HepG2 (cell line): ENCODE measurements around the gene SHISA9. TPM values are rescaled to one million over a fixed set of nuclear protein-coding genes. Genes with fewer than 3 reads are reported as not detected.

ENCODE experiments used
- ATAC-seq: fragments of 200-7000 bp; cut with Tn5 transposase; 3 replicates; pipeline ENCODE4 v1.9.1; 2020; ENCODE audit warnings: mild to moderate bottlenecking, moderate library complexity
- BruUV-seq: library from RNA; stranded (reverse); fragments of 400-500 nt; replicated peaks from 2 replicates; lab custom pipeline; 2021; lab: Mats Ljungman, UMichigan
- CTCF ChIA-PET: fragments of 300-600 bp; formaldehyde crosslinking; extraction: SDS; loops from one replicate; lab custom pipeline; 2021; ENCODE audit warnings: low total read pairs, inconsistent platforms, low intra/inter-chr PET ratio; lab: Yijun Ruan, JAX
- POLR2A ChIA-PET: fragments of 350-600 bp; sonication (Branson Sonifier 250); formaldehyde crosslinking; loops from one replicate; lab custom pipeline; 2020; ENCODE audit warnings: antibody characterized with exemption, inconsistent platforms; lab: Yijun Ruan, JAX
- DNase-seq: peaks from one replicate; pipeline ENCODE4 v3.0.0-alpha.2; 2015; ENCODE audit warnings: low spot score
- FAIRE-seq: peaks from 3 replicates; lab custom pipeline; 2011; peaks lifted over from hg19 to GRCh38; lab: Jason Lieb, UNC
- H2AFZ ChIP-seq: one replicate; pipeline ENCODE4 v1.6.1; 2011; ENCODE audit warnings: low read length, inconsistent platforms
- H3K27ac ChIP-seq: fragments of 300-600 bp; 3 replicates; pipeline ENCODE4 v1.8.0; 2011; ENCODE audit warnings: mixed run types, mild to moderate bottlenecking, mixed read lengths, low read length, inconsistent platforms; ENCODE audit not compliant: insufficient read depth; ENCODE audit errors: extremely low read length
- H3K27me3 ChIP-seq, 2 experiments: fragments of 200-600 bp in 1 of 2; 2 replicates in 1 of 2; 3 replicates in 1 of 2; pipeline versions ENCODE4 v1.6.0 to v1.8.0; 2011; ENCODE audit warnings: low read length in 2 of 2, mild to moderate bottlenecking in 2 of 2, moderate library complexity in 2 of 2, inconsistent platforms in 1 of 2; ENCODE audit not compliant: insufficient read depth in 2 of 2, control insufficient read depth in 1 of 2
- H3K36me3 ChIP-seq, 2 experiments: fragments of 200-600 bp in 1 of 2; replicated peaks in 1 of 2; 2 replicates in 1 of 2; 3 replicates in 1 of 2; pipeline versions ENCODE4 v1.5.1 to v1.8.0; 2011; ENCODE audit warnings: low read length in 2 of 2, inconsistent platforms in 1 of 2; ENCODE audit not compliant: insufficient read depth in 2 of 2, control insufficient read depth in 1 of 2
- H3K4me1 ChIP-seq: 2 replicates; pipeline ENCODE4 v1.5.1; 2012; ENCODE audit warnings: low read length, inconsistent platforms; ENCODE audit not compliant: insufficient read depth
- H3K4me2 ChIP-seq: 2 replicates; pipeline ENCODE4 v1.6.0; 2011; ENCODE audit warnings: low read depth, low read length, inconsistent platforms
- H3K4me3 ChIP-seq, 3 experiments: fragments of 200-600 bp in 1 of 3; sonication (generic), shearing (Covaris generic) in 1 of 3; replicated peaks in 1 of 3; 2 replicates each; pipeline ENCODE4 v1.5.1; 2011 to 2016; ENCODE audit warnings: low read length in 3 of 3, inconsistent platforms in 2 of 3, low read depth in 2 of 3, mild to moderate bottlenecking in 2 of 3, control low read depth in 1 of 3, mixed read lengths in 1 of 3; ENCODE audit not compliant: insufficient read depth in 1 of 3
- H3K79me2 ChIP-seq: one replicate; pipeline ENCODE4 v1.6.1; 2011; ENCODE audit warnings: low read length, inconsistent platforms; ENCODE audit not compliant: insufficient read depth
- H3K9ac ChIP-seq: 2 replicates; pipeline ENCODE4 v1.6.0; 2011; ENCODE audit warnings: mild to moderate bottlenecking, low read depth, low read length, inconsistent platforms; ENCODE audit not compliant: insufficient read depth
- H3K9me3 ChIP-seq: 2 replicates; pipeline ENCODE4 v1.5.1; 2012; ENCODE audit warnings: mild to moderate bottlenecking, low read length
- H4K20me1 ChIP-seq: 2 replicates; pipeline ENCODE4 v1.6.0; 2011; ENCODE audit warnings: inconsistent platforms, mild to moderate bottlenecking, low read length, moderate library complexity; ENCODE audit not compliant: insufficient read depth
- CENPX ChIP-seq: sonication (generic); formaldehyde crosslinking; IDR thresholded peaks from 2 replicates; pipeline ENCODE4 v1.9.0; 2021; ENCODE audit warnings: mild to moderate bottlenecking, missing genetic modification reagents, moderate library complexity
- ERF ChIP-seq: IDR thresholded peaks from 2 replicates; pipeline ENCODE4 v1.6.1; 2018; ENCODE audit warnings: missing biosample characterization, missing genetic modification reagents
- ETV5 ChIP-seq: IDR thresholded peaks from 2 replicates; pipeline ENCODE4 v1.6.1; 2018; ENCODE audit warnings: missing biosample characterization, missing genetic modification reagents, inconsistent platforms, borderline replicate concordance
- MTF2 ChIP-seq: sonication (generic); formaldehyde crosslinking; IDR thresholded peaks from 2 replicates; pipeline ENCODE4 v1.5.0; 2020; ENCODE audit warnings: missing genetic modification reagents, borderline replicate concordance
- NR2F6 ChIP-seq, 2 experiments: IDR thresholded peaks; 2 replicates each; pipeline ENCODE4 v1.6.1; 2016; ENCODE audit warnings: antibody characterized with exemption in 1 of 2, mild to moderate bottlenecking in 1 of 2
- PPARG ChIP-seq: conservative IDR thresholded peaks from 2 replicates; pipeline ENCODE4 v1.6.1; 2016; ENCODE audit warnings: missing biosample characterization, missing genetic modification reagents
- RBFOX2 ChIP-seq: fragments of 200-400 bp; formaldehyde crosslinking; IDR thresholded peaks from 2 replicates; pipeline ENCODE4 v1.6.1; 2017; ENCODE audit warnings: low read depth, mild to moderate bottlenecking, low read length
- SMAD9 ChIP-seq: sonication (generic); formaldehyde crosslinking; IDR thresholded peaks from 2 replicates; pipeline ENCODE4 v1.5.1; 2020; ENCODE audit warnings: mild to moderate bottlenecking, missing genetic modification reagents
- STAG1 ChIP-seq: sonication (generic); formaldehyde crosslinking; IDR thresholded peaks from 2 replicates; pipeline ENCODE4 v1.4.0; 2020; ENCODE audit warnings: missing genetic modification reagents
- TMF1 ChIP-seq: sonication (generic); formaldehyde crosslinking; IDR thresholded peaks from 2 replicates; pipeline ENCODE4 v1.8.1; 2022; ENCODE audit warnings: low read depth, missing genetic modification reagents
- ZNF430 ChIP-seq: sonication (generic); formaldehyde crosslinking; IDR thresholded peaks from 2 replicates; pipeline ENCODE4 v1.9.0; 2021; ENCODE audit warnings: mild to moderate bottlenecking, missing genetic modification reagents
- ZNF441 ChIP-seq: sonication (generic); formaldehyde crosslinking; IDR thresholded peaks from 2 replicates; pipeline ENCODE4 v1.7.0; 2021; ENCODE audit warnings: missing genetic modification reagents, borderline replicate concordance
- in situ Hi-C: cut with HindIII; loops from 2 replicates; pipeline ENCODE4 v1.10.0; 2017; ENCODE audit warnings: low pct_unique_long_range_greater_than_20kb; ENCODE audit not compliant: extremely low pct_ligation_motif_present
- intact Hi-C: fragments of 100-400 bp; cut with micrococcal nuclease; formaldehyde crosslinking; loops from one replicate; pipeline ENCODE4 v1.10.0; 2022; ENCODE audit not compliant: unreplicated experiment
- polyA plus RNA-seq, 8 experiments: library from polyadenylated mRNA; depleted of rRNA in 3 of 8; stranded (reverse) in 7 of 8; unstranded in 1 of 8; fragments of >200 nt; fragmentation: Illumina TruSeq in 4 of 8; extraction: Trizol in 4 of 8; gene quantifications; 2 replicates each; pipeline versions ENCODE4 v1.2.1 to v1.2.3, GENCODE V29; 2011 to 2016; ENCODE audit warnings: low read depth in 4 of 8, missing spikeins in 1 of 8, mixed read lengths in 1 of 8; ENCODE audit not compliant: insufficient read depth in 1 of 8
- total RNA-seq, 5 experiments: library from RNA; depleted of rRNA; stranded (reverse); fragments of >200 nt; fragmentation: Illumina TruSeq; extraction: Trizol; gene quantifications; 2 replicates each; pipeline ENCODE4 v1.2.3, GENCODE V29; 2016; ENCODE audit warnings: low read depth in 1 of 5
- TF ChIP-seq, protein P1 (sequence below): sonication (generic); formaldehyde crosslinking; IDR thresholded peaks from 2 replicates; pipeline ENCODE4 v1.5.0; 2020; ENCODE audit warnings: missing genetic modification reagents
- TF ChIP-seq, protein P2 (sequence below): sonication (generic); formaldehyde crosslinking; IDR thresholded peaks from 2 replicates; pipeline ENCODE4 v1.4.0; 2020; ENCODE audit warnings: missing genetic modification reagents
- TF ChIP-seq, protein P3 (sequence below): sonication (generic); formaldehyde crosslinking; IDR thresholded peaks from 2 replicates; pipeline ENCODE4 v1.4.0; 2020; ENCODE audit warnings: missing genetic modification reagents, low read depth, mild to moderate bottlenecking, borderline replicate concordance
- TF ChIP-seq, protein P4 (sequence below): sonication (generic); formaldehyde crosslinking; IDR thresholded peaks from 2 replicates; pipeline ENCODE4 v1.4.0; 2020; ENCODE audit warnings: missing genetic modification reagents

Gene SHISA9
- total and polyA plus RNA-seq, 2 of the 13 experiments (the other 11 are each of a cell fraction or from before 2014, with no cell fraction given): 0.01 TPM; not detected in 1

DNA sequence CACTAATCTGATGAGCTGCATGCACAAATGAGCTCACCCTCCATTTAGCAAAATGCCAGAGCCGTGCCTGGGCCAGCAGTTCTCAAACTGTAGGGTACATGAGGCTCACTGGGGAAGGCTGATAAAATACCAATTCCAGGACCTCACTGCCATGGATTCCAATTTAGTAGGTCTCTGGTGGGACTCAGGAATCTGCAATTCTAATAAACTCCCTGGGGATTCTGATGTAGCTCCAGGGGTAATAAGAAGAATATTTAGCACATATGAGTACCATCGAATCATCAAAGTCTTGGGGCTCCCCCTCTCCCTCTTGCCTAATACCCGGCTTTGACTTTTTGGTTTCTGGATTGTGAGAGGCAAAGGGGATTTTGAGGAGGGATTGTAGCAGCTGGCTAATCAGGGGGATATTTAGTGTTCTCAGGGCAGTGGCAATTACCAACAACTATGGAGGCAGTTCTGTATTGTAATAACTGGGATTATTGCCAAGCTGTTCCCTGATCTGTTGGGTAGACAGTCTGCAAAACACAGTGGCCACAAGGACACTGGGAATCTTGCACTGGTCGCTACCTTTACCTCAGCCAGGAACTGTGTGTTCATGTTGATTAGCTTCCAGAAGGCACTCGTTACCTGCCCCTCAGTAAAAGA is 140.4 kb downstream of the SHISA9 start (continued):
- TF ChIP-seq, protein P1, sequence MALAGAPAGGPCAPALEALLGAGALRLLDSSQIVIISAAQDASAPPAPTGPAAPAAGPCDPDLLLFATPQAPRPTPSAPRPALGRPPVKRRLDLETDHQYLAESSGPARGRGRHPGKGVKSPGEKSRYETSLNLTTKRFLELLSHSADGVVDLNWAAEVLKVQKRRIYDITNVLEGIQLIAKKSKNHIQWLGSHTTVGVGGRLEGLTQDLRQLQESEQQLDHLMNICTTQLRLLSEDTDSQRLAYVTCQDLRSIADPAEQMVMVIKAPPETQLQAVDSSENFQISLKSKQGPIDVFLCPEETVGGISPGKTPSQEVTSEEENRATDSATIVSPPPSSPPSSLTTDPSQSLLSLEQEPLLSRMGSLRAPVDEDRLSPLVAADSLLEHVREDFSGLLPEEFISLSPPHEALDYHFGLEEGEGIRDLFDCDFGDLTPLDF: no peak
- no peak for TF ChIP-seq MTF2 (CRISPR knock-in tag)
- no peak for TF ChIP-seq STAG1
- no peak for TF ChIP-seq RBFOX2
- TF ChIP-seq NR2F6 (IDR thresholded peaks at IDR 0.05): no peak
- no peak for TF ChIP-seq NR2F6 (CRISPR knock-in tag; IDR thresholded peaks at IDR 0.05)

DNA sequence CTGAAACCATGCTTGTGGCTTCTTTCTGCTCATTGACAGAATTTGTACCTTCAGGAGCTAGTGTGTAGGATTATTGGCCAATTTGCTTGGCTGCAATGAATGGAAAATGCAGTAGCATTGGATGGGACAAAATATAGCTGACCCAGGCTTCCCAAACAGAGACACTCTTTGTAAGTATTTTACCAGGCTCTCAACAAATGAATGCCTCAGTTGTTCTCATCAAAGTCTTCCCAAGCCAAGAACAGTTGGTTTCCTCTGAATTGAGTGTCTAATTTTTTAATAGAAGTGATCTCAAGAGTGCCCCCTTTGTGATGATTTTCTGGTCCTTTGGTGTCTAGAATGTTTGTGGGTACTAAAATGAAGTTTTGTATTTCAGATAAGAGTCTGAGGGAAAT is 140.9 kb downstream of the SHISA9 start:
- BruUV-seq: no TSS peak
- Histone ChIP-seq H3K9ac (no peak overlapping the region), H3K4me3 (no peak overlapping the region), H3K27me3 (no peaks in the 10 kb centered on the region), H3K27ac (no peak overlapping the region), H3K79me2 (no peaks in the 10 kb centered on the region), H3K36me3 (no peaks in the 10 kb centered on the region), H4K20me1 (no peaks in the 10 kb centered on the region), H3K9me3 (no peaks in the 10 kb centered on the region), H3K4me2 (no peak overlapping the region), H2AFZ (no peak overlapping the region), H3K4me1 (no peaks in the 10 kb centered on the region)
- DNase-seq: no peak
- intact Hi-C loops (no loop called here), in situ Hi-C loops (no loop called here)
- no peak for ATAC-seq
- no peak for FAIRE-seq
- POLR2A ChIA-PET: no interaction called here
- CTCF ChIA-PET: no interaction called here
- TF ChIP-seq SMAD9 (CRISPR knock-in tag) (no peak), ZNF430 (CRISPR knock-in tag) (no peak), PPARG (no peak), TMF1 (CRISPR knock-in tag) (no peak), ETV5 (CRISPR knock-in tag) (no peak), ZNF441 (CRISPR knock-in tag) (no peak), ERF (CRISPR knock-in tag) (no peak), CENPX (CRISPR knock-in tag) (no peak)
- TF ChIP-seq, protein P2, sequence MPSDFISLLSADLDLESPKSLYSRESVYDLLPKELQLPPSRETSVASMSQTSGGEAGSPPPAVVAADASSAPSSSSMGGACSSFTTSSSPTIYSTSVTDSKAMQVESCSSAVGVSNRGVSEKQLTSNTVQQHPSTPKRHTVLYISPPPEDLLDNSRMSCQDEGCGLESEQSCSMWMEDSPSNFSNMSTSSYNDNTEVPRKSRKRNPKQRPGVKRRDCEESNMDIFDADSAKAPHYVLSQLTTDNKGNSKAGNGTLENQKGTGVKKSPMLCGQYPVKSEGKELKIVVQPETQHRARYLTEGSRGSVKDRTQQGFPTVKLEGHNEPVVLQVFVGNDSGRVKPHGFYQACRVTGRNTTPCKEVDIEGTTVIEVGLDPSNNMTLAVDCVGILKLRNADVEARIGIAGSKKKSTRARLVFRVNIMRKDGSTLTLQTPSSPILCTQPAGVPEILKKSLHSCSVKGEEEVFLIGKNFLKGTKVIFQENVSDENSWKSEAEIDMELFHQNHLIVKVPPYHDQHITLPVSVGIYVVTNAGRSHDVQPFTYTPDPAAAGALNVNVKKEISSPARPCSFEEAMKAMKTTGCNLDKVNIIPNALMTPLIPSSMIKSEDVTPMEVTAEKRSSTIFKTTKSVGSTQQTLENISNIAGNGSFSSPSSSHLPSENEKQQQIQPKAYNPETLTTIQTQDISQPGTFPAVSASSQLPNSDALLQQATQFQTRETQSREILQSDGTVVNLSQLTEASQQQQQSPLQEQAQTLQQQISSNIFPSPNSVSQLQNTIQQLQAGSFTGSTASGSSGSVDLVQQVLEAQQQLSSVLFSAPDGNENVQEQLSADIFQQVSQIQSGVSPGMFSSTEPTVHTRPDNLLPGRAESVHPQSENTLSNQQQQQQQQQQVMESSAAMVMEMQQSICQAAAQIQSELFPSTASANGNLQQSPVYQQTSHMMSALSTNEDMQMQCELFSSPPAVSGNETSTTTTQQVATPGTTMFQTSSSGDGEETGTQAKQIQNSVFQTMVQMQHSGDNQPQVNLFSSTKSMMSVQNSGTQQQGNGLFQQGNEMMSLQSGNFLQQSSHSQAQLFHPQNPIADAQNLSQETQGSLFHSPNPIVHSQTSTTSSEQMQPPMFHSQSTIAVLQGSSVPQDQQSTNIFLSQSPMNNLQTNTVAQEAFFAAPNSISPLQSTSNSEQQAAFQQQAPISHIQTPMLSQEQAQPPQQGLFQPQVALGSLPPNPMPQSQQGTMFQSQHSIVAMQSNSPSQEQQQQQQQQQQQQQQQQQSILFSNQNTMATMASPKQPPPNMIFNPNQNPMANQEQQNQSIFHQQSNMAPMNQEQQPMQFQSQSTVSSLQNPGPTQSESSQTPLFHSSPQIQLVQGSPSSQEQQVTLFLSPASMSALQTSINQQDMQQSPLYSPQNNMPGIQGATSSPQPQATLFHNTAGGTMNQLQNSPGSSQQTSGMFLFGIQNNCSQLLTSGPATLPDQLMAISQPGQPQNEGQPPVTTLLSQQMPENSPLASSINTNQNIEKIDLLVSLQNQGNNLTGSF: no peak
- TF ChIP-seq, protein P3, sequence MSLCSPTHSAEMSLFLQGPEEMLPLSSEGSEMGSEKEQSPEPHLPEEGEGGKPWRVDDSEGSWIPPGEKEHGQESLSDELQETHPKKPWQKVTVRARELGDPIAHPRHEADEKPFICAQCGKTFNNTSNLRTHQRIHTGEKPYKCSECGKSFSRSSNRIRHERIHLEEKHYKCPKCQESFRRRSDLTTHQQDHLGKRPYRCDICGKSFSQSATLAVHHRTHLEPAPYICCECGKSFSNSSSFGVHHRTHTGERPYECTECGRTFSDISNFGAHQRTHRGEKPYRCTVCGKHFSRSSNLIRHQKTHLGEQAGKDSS (CRISPR knock-in tag): no peak
- TF ChIP-seq, protein P4, sequence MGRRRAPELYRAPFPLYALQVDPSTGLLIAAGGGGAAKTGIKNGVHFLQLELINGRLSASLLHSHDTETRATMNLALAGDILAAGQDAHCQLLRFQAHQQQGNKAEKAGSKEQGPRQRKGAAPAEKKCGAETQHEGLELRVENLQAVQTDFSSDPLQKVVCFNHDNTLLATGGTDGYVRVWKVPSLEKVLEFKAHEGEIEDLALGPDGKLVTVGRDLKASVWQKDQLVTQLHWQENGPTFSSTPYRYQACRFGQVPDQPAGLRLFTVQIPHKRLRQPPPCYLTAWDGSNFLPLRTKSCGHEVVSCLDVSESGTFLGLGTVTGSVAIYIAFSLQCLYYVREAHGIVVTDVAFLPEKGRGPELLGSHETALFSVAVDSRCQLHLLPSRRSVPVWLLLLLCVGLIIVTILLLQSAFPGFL (CRISPR knock-in tag): no peak
